ENCODE measurements around the gene SLC9A8.

The SLC9A8 gene

DNA sequence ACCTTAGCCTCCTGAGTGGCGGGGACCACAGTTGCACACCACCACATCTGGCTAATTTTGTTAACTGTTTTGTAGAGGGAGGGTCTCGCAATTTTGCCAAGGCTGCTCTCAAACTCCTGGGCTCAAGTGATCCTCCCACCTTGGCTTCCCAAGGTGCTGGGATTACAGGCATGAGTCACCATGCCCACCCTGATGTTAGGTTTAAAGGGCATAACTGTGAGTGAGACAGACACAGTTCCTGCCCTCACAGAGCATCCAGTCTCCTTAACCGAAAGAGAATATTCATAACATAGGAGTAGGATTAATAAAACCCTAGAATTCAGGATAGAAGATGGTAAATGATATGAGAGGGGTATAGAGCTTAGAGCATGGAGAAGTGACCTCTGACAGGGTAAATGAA, 105.8 kb downstream of the SLC9A8 start:
- DNase-seq (ENCODE audit: low read depth), result no peak

DNA sequence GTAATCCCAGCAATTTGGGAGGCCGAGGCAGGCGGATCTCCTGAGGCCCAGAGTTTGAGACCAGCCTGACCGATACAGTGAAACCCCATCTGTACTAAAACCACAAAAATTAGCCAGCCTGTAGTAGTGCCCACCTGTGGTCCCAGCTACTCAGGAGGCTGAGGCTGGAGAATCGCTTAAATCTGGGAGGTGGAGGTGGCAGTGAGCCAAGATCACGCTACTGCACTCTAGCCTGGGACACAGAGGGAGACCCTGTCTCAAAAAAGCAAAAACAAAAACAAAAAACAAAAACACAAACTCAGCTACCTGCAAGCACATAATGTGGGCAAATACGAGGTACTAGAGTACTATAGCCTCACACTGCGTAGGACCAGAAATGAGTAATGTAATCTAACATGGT, 106.4 kb downstream of the SLC9A8 start:
- DNase-seq (ENCODE audit: low read depth), result no peak

DNA sequence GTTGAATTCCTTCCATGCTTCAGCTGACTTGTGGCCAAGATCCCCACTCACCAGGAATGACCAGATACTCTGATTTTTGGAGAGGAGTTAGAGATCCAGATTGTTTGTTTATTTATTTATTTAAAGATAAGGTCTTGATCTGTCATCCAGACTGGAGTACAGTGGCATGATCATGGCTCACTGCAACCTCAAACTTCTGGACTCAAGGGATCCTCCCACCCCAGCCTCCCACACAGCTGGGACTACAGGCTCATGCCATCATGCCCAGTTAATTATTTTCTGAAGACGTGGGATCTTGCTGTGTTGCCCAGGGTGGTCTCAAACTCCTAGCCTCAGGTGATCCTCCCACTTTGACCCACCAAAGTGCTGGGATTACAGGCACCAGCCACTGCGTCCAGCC, 106.8 kb downstream of the SLC9A8 start:
- no peak for DNase-seq (ENCODE audit: low read depth)

DNA sequence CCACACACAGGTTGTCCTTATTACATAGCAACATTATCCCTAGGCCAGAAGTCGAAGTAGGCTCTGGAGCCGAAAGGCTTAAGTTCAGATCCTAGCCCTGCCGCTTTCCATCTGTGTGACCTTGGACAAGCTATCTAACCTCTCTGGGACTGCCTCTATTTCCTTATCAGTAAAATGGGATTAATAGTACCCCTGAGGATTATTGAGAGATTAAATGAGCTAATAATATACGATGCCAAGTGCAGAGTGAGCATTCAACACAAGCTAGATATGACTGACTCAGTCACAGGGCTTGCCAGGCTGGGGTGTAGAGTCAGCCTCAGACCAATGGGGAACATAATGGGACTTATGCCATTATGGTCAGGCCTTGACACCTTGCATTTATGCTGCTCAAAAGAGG, 111.6 kb downstream of the SLC9A8 start:
- no peak for DNase-seq (ENCODE audit: low read depth)

DNA sequence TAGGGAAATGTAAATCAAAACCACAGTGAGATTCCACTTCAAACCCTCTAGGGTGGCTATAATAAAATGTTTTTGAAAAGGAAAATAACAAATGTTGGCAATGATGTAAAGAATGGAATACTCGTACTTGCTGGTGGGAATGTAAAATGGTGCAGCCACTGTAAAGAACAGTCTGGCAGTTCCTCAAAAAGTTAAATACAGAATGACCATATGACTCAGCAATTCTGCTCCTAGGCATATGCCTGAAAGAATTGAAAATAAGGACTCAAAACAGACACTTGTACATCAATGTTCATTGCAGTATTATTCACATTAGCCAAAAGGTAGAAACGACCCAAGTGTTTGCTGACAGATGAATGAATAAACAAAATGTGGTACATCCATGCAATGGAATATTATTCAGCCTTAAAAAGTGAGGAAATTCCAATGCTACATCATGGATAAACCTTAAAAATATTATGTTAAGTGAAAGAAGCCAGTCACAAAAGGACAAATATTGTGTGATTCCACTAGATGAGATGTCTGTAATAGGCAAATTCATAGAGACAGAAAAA, 113.3 kb downstream of the SLC9A8 start:
- DNase-seq (ENCODE audit: low read depth), result no peak

DNA sequence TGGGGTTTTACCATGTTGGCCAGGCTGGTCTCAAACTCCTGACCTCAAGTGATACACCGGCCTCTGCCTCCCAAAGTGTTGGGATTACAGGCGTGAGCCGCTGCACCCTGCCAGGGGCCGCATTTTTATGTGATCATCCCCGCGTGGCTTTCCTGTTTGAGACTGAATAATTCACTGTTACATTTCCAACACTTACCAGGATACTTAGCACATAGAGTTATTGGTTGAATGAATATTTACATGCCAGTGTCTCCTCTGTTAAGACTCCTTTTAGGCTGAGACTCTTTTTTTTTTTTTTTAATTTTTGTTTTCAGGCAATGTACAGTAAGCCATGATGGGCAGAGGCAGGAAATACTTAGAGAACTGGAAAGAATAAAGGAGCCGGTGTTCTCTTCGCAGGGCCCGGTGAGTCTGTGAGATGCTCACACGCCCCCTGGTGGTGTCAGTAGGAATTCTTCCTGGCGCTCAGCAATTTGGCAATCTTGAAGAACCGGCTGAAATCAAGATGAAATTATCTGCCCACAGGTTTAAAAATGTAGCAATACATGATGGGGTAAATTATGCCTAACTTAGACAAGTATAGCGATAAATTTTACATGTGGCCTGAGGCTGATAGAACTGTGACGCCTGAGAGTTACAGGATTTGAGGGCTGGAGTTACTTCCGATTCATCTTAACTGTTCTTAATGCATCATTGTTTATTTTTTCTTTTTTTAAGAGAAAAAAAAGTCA, 115.9 kb downstream of the SLC9A8 start:
- peak; percentile 66 for DNase-seq (ENCODE audit: low read depth)

DNA sequence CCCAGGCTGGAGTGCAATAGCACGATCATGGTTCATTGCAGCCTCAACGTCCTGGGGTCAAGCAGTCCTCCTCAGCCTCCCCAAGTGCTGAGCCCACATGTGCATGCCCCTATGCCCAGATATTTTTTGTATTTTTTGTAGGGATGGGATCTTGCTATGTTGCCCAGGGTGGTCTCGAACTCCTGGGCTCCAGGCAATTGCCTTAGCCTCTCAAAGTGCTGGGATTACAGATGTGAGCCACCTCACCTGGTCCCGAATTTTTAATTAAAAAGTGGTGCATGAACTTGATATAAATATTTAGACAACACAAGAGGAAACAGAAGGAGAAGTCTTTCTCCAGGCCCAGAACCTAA, 116.5 kb downstream of the SLC9A8 start:
- no peak for DNase-seq (ENCODE audit: low read depth)

DNA sequence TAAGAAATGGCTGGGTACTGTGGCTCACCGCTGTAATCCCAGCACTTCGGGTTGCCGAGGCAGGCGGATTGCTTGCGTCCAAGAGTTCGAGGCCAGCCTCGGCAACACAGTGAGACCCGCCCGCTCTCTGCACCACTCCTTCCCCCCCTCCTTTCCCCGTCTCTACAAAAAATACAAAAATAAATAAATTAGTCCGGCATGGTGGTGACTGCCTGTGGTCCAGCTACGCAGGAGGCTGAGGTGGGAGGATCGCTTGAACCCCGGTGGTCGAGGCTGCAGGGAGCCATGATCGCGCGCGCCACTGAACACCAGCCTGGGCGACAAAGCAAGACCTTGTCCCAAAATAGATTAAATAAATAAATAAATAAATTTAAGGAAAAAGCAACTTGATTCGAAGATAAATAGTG, 123.1 kb downstream of the SLC9A8 start:
- DNase-seq (ENCODE audit: low read depth), result no peak

DNA sequence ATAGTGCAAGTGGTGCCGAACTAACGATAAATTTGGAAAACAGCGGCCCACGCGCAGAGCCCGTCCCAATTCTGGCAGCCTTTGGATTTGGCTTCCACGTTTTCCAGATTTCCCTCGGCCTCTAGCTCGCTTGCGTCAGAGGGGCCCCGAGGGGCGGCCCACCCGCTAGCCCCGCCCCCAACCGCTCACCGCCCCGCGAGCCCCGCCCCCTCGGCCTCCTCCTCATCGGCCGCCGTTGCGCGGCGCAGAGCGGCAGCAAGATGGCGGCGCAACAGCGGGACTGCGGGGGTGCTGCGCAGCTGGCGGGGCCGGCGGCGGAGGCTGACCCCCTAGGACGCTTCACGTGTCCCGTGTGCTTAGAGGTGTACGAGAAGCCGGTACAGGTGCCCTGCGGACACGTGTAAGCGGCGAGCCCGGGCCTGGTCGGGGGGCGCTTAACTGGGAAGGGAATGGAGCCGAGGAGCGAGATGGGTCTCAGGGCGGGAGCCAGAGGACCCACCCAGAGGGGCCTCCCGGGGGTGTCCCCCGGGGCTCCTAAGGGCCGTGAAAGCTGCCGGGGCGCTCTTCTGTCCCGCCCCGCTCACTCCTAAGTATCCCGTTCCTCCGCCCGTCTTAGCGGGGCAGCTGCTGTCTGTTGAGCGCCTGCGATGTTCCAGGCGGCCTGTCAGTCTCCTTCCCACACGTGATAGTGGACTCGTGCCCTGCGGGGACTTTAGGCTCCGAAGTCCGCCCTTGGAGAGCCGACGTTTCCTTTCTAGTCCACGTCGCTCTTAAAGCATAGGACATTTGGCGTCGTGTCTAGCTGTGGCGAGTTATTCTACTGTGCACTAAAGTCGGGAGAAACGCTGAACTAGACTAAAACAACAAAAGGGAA, 123.8 kb downstream of the SLC9A8 start, which contains the start of gene RNF114:
TSS of gene RNF114 (plus strand) at position 245 of the 874 bp plus-strand sequence. CDS start at position 261, 16 bp downstream.
- DNase-seq (ENCODE audit: low read depth), result peak; percentile 89

DNA sequence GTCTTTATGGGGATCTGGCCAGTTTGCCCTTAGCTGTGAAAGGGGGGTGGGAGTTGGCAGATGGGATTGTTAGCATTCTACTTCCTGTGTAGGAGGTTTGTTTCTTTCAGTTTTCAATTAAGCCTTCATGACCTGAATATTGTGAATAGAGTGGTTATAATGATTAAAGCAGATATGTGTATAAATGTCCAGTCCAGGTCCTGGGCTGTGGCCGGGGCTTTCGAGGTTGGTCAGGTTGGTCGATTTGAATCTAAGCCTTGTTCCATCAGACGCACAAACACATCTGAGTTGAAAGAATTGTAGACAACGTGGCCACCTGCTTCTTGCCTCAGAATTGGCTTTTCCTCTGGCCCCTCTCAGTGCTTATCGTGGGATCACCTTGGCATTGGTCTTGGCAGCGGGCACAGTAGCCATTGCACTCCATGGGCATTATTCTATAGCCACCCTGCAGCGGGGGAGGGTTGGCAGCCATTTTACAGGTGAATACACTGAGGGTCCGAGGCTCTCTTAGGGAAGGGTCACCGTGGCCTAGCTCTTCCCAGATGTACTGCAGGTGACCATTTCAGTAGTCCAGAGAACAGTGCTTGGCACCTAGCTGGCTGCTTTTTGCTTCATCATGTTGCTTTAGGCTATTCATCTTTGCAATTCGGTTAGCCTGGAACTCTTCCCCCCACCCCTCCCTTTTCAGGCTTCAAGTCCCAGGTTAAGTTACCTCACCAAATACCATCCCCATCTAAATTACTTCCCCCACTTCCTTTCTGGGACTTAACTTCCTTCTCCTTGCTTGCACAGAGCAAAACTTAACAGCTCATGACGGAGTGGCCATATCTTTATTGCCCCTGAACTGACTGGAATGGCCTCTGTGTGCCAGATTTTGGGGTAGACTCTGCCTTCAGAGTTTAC, 124.7 kb downstream of the SLC9A8 start:
- DNase-seq (ENCODE audit: low read depth), result no peak

DNA sequence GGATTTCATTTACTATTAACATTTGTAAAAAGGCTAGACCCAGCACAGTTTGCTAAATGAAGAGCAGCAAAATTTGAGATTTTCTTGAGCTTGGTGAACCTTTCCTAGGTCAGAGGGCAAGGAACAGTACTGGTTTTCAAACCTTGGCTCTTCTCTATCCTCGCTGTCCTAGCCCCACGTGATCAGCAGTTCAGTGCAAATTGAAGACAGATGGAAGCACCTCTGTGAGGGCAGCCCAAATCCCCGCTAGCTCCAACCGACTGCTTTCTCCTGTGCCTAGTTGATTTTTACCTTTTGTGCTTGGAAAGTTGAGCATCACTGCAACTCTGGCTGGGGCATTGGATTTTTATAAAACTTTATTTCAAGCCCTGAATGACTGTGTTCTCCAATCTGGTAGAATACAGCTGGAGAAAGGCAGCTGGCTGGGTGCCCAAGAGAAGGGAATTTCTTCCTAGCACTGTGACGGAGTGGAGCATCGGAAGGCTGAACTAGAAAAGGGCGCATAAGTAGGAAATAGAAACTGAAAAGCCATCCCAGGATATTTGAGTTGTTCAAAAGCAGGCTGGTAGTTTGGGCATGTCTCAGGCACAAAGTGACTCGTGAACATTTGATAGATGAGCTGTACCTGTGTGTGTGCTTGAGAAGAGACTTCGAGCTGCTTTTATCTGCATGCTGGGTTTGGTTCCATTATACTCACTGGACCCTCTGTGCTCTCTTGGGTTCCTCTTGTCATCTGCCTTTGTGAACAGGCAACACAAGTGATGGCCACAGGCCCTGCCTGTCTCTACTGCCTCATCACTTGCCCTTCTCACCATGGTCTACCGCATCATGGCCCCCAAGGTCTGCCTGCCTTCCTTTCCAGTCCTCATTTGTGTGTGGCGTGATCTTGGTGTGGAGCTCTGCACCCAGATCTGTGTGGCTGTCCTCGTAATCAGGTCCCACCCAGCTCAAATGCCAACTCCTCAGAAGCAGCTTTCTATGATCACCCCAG, 125.8 kb downstream of the SLC9A8 start:
- DNase-seq (ENCODE audit: low read depth), result no peak

DNA sequence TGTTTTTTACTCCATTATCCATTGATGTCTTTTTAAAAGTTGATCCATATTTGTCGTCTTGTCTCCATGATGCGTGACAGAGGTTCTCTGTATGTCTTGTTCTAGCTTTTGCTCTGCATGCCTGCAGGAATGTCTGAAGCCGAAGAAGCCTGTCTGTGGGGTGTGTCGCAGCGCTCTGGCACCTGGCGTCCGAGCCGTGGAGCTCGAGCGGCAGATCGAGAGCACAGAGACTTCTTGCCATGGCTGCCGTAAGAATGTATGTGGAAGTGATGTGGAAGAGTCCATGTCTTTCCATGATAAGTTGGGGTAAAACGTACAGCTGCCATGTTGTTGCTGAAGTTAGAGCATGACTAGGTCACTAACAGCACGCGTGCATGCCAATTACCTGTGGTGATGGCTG, 128.8 kb downstream of the SLC9A8 start:
- DNase-seq (ENCODE audit: low read depth), result no peak
